HG02840 (cell line): ENCODE measurements around the gene SRBD1.

Source experiments
- ATAC-seq: cut with Tn5 transposase; IDR thresholded peaks from one replicate; pipeline ENCODE4 v1.9.1; 2021; ENCODE audit warnings: mild to moderate bottlenecking, moderate library complexity, moderate number of reproducible peaks; ENCODE audit not compliant: unreplicated experiment, low FRiP score

Gene SRBD1

GRCh38 chr2:45494275-45494977 is 116.6 kb downstream of the SRBD1 start:
- ATAC-seq, result no peak

GRCh38 chr2:45484965-45485364 is 126.1 kb downstream of the SRBD1 start:
- ATAC-seq, result no peak

GRCh38 chr2:45483997-45484396 is 127.1 kb downstream of the SRBD1 start:
- no peak for ATAC-seq

- no peak for ATAC-seq
Measured at GRCh38 chr2:45477546-45477945, 133.5 kb downstream of the SRBD1 start.

GRCh38 chr2:45470531-45470930 is 140.5 kb downstream of the SRBD1 start:
- ATAC-seq, result no peak

GRCh38 chr2:45469314-45470099 is 141.6 kb downstream of the SRBD1 start:
- no peak for ATAC-seq

- no peak for ATAC-seq
Measured at GRCh38 chr2:45468279-45468678, 142.8 kb downstream of the SRBD1 start.

GRCh38 chr2:45466053-45466452 is 145.0 kb downstream of the SRBD1 start:
- ATAC-seq, result no peak

- ATAC-seq, result no peak
Measured at GRCh38 chr2:45460825-45461224, 150.2 kb downstream of the SRBD1 start.

- ATAC-seq, result no peak
Measured at GRCh38 chr2:45459860-45460259, 151.2 kb downstream of the SRBD1 start.

GRCh38 chr2:45458909-45459563 is 152.0 kb downstream of the SRBD1 start:
- ATAC-seq, result no peak

- ATAC-seq, result no peak
Measured at GRCh38 chr2:45457211-45457945, 153.7 kb downstream of the SRBD1 start.

- ATAC-seq, result no peak
Measured at GRCh38 chr2:45452866-45453265, 158.2 kb downstream of the SRBD1 start.

GRCh38 chr2:45450634-45451033 is 160.4 kb downstream of the SRBD1 start:
- ATAC-seq, result no peak

GRCh38 chr2:45448217-45448616 is 162.8 kb downstream of the SRBD1 start:
- ATAC-seq, result no peak

- ATAC-seq, result no peak
Measured at GRCh38 chr2:45446016-45446415, 165.1 kb downstream of the SRBD1 start.

- ATAC-seq, result no peak
Measured at GRCh38 chr2:45445037-45445436, 166.0 kb downstream of the SRBD1 start.

GRCh38 chr2:45443012-45443411 is 168.1 kb downstream of the SRBD1 start:
- ATAC-seq, result no peak

- ATAC-seq, result no peak
Measured at GRCh38 chr2:45442026-45442425, 169.0 kb downstream of the SRBD1 start.

GRCh38 chr2:45441571-45441970 is 169.5 kb downstream of the SRBD1 start:
- ATAC-seq, result no peak
